ENCODE data around the gene IAPP.
"Not testable (repeated sequence)": the region's sequence is repeated elsewhere in the genome, so short reads cannot be mapped to it uniquely, and the experiment has no call there.

Gene IAPP

GRCh38 chr12:21340403-21340802 is 32.3 kb upstream of the IAPP start:
- H3K27ac ChIP-seq (ENCODE audit: low read depth, low read length), result no peak overlapping the region

GRCh38 chr12:21341769-21342168 is 30.9 kb upstream of the IAPP start:
- Histone ChIP-seq H3K36me3 (ENCODE audit: control insufficient read depth in 5 of 5, insufficient read depth in 5 of 5, low read length in 5 of 5) (no peaks in the 10 kb centered on the region), H3K27me3 (ENCODE audit: control insufficient read depth in 5 of 5, insufficient read depth in 4 of 5, low read length in 5 of 5) (no peaks in the 10 kb centered on the region), H3K4me3 (ENCODE audit: low read depth in 1 of 5, low read length in 5 of 5) (no peak overlapping the region), H3K27ac (ENCODE audit: low read depth, low read length) (no peak overlapping the region), H3K9me3 (ENCODE audit: control insufficient read depth in 5 of 5, low read length in 5 of 5) (no peaks in the 10 kb centered on the region), H3K4me1 (ENCODE audit: control insufficient read depth in 5 of 5, insufficient read depth in 5 of 5, low read length in 5 of 5) (no peaks in the 10 kb centered on the region), H3K9ac (ENCODE audit: low read length in 5 of 5) (no peak overlapping the region)

More at GRCh38 chr12:21340403-21340802, 32.3 kb upstream of the IAPP start:
- Histone ChIP-seq H3K4me1 (ENCODE audit: control insufficient read depth in 5 of 5, insufficient read depth in 5 of 5, low read length in 5 of 5) (no peaks in the 10 kb centered on the region), H3K4me3 (ENCODE audit: low read depth in 1 of 5, low read length in 5 of 5) (no peak overlapping the region), H3K9me3 (ENCODE audit: control insufficient read depth in 5 of 5, low read length in 5 of 5) (no peaks in the 10 kb centered on the region), H3K9ac (ENCODE audit: low read length in 5 of 5) (no peak overlapping the region), H3K27me3 (ENCODE audit: control insufficient read depth in 5 of 5, insufficient read depth in 4 of 5, low read length in 5 of 5) (no peaks in the 10 kb centered on the region), H3K36me3 (ENCODE audit: control insufficient read depth in 5 of 5, insufficient read depth in 5 of 5, low read length in 5 of 5) (no peaks in the 10 kb centered on the region)

- H3K4me3 ChIP-seq (ENCODE audit: low read depth in 1 of 5, low read length in 5 of 5), result no peak overlapping the region
- no peak overlapping the region for H3K27ac ChIP-seq (ENCODE audit: low read depth, low read length)
- H3K27me3 ChIP-seq (ENCODE audit: control insufficient read depth in 5 of 5, insufficient read depth in 4 of 5, low read length in 5 of 5), result no peaks in the 10 kb centered on the region
- no peaks in the 10 kb centered on the region for H3K36me3 ChIP-seq (ENCODE audit: control insufficient read depth in 5 of 5, insufficient read depth in 5 of 5, low read length in 5 of 5)
- H3K4me1 ChIP-seq (ENCODE audit: control insufficient read depth in 5 of 5, insufficient read depth in 5 of 5, low read length in 5 of 5), result no peaks in the 10 kb centered on the region
- H3K9me3 ChIP-seq (ENCODE audit: control insufficient read depth in 5 of 5, low read length in 5 of 5), result no peaks in the 10 kb centered on the region
- no peak overlapping the region for H3K9ac ChIP-seq (ENCODE audit: low read length in 5 of 5)
Observed at GRCh38 chr12:21343636-21344035, 29.1 kb upstream of the IAPP start.

- no peak overlapping the region for H3K4me3 ChIP-seq (ENCODE audit: low read depth in 1 of 5, low read length in 5 of 5)
- no peak overlapping the region for H3K27ac ChIP-seq (ENCODE audit: low read depth, low read length)
- no peaks in the 10 kb centered on the region for H3K4me1 ChIP-seq (ENCODE audit: control insufficient read depth in 5 of 5, insufficient read depth in 5 of 5, low read length in 5 of 5)
- H3K9me3 ChIP-seq (ENCODE audit: control insufficient read depth in 5 of 5, low read length in 5 of 5), result no peaks in the 10 kb centered on the region
- no peaks in the 10 kb centered on the region for H3K27me3 ChIP-seq (ENCODE audit: control insufficient read depth in 5 of 5, insufficient read depth in 4 of 5, low read length in 5 of 5)
- no peak overlapping the region for H3K9ac ChIP-seq (ENCODE audit: low read length in 5 of 5)
- no peaks in the 10 kb centered on the region for H3K36me3 ChIP-seq (ENCODE audit: control insufficient read depth in 5 of 5, insufficient read depth in 5 of 5, low read length in 5 of 5)
Observed at GRCh38 chr12:21346542-21347205, 26.0 kb upstream of the IAPP start.

GRCh38 chr12:21350975-21351374 is 21.7 kb upstream of the IAPP start:
- H3K36me3 ChIP-seq (ENCODE audit: control insufficient read depth in 5 of 5, insufficient read depth in 5 of 5, low read length in 5 of 5), result no peaks in the 10 kb centered on the region
- no peak overlapping the region for H3K9ac ChIP-seq (ENCODE audit: low read length in 5 of 5)
- no peaks in the 10 kb centered on the region for H3K27me3 ChIP-seq (ENCODE audit: control insufficient read depth in 5 of 5, insufficient read depth in 4 of 5, low read length in 5 of 5)
- no peaks in the 10 kb centered on the region for H3K9me3 ChIP-seq (ENCODE audit: control insufficient read depth in 5 of 5, low read length in 5 of 5)
- H3K4me3 ChIP-seq (ENCODE audit: low read depth in 1 of 5, low read length in 5 of 5), result no peak overlapping the region
- no peak overlapping the region for H3K27ac ChIP-seq (ENCODE audit: low read depth, low read length)
- H3K4me1 ChIP-seq (ENCODE audit: control insufficient read depth in 5 of 5, insufficient read depth in 5 of 5, low read length in 5 of 5), result no peaks in the 10 kb centered on the region

- Histone ChIP-seq H3K36me3 (ENCODE audit: control insufficient read depth in 5 of 5, insufficient read depth in 5 of 5, low read length in 5 of 5) (no peaks in the 10 kb centered on the region), H3K27ac (ENCODE audit: low read depth, low read length) (no peak overlapping the region), H3K4me3 (ENCODE audit: low read depth in 1 of 5, low read length in 5 of 5) (no peak overlapping the region), H3K27me3 (ENCODE audit: control insufficient read depth in 5 of 5, insufficient read depth in 4 of 5, low read length in 5 of 5) (no peaks in the 10 kb centered on the region), H3K4me1 (ENCODE audit: control insufficient read depth in 5 of 5, insufficient read depth in 5 of 5, low read length in 5 of 5) (no peaks in the 10 kb centered on the region), H3K9ac (ENCODE audit: low read length in 5 of 5) (no peak overlapping the region), H3K9me3 (ENCODE audit: control insufficient read depth in 5 of 5, low read length in 5 of 5) (no peaks in the 10 kb centered on the region)
Observed at GRCh38 chr12:21353487-21353886, 19.2 kb upstream of the IAPP start.

GRCh38 chr12:21353948-21354347 is 18.8 kb upstream of the IAPP start:
- H3K27me3 ChIP-seq (ENCODE audit: control insufficient read depth in 5 of 5, insufficient read depth in 4 of 5, low read length in 5 of 5), result no peaks in the 10 kb centered on the region
- H3K4me1 ChIP-seq (ENCODE audit: control insufficient read depth in 5 of 5, insufficient read depth in 5 of 5, low read length in 5 of 5), result no peaks in the 10 kb centered on the region
- no peak overlapping the region for H3K9ac ChIP-seq (ENCODE audit: low read length in 5 of 5)
- H3K9me3 ChIP-seq (ENCODE audit: control insufficient read depth in 5 of 5, low read length in 5 of 5), result no peaks in the 10 kb centered on the region
- no peaks in the 10 kb centered on the region for H3K36me3 ChIP-seq (ENCODE audit: control insufficient read depth in 5 of 5, insufficient read depth in 5 of 5, low read length in 5 of 5)
- H3K27ac ChIP-seq (ENCODE audit: low read depth, low read length), result no peak overlapping the region
- H3K4me3 ChIP-seq (ENCODE audit: low read depth in 1 of 5, low read length in 5 of 5), result no peak overlapping the region

GRCh38 chr12:21354641-21355040 is 18.1 kb upstream of the IAPP start:
- Histone ChIP-seq H3K4me1 (ENCODE audit: control insufficient read depth in 5 of 5, insufficient read depth in 5 of 5, low read length in 5 of 5) (no peaks in the 10 kb centered on the region), H3K27ac (ENCODE audit: low read depth, low read length) (no peak overlapping the region), H3K27me3 (ENCODE audit: control insufficient read depth in 5 of 5, insufficient read depth in 4 of 5, low read length in 5 of 5) (no peaks in the 10 kb centered on the region), H3K9me3 (ENCODE audit: control insufficient read depth in 5 of 5, low read length in 5 of 5) (no peaks in the 10 kb centered on the region), H3K36me3 (ENCODE audit: control insufficient read depth in 5 of 5, insufficient read depth in 5 of 5, low read length in 5 of 5) (no peaks in the 10 kb centered on the region), H3K9ac (ENCODE audit: low read length in 5 of 5) (no peak overlapping the region), H3K4me3 (ENCODE audit: low read depth in 1 of 5, low read length in 5 of 5) (no peak overlapping the region)

- H3K4me1 ChIP-seq (ENCODE audit: control insufficient read depth in 5 of 5, insufficient read depth in 5 of 5, low read length in 5 of 5); H3K9ac ChIP-seq (ENCODE audit: low read length in 5 of 5); H3K27ac ChIP-seq (ENCODE audit: low read depth, low read length); H3K9me3 ChIP-seq (ENCODE audit: control insufficient read depth in 5 of 5, low read length in 5 of 5); H3K27me3 ChIP-seq (ENCODE audit: control insufficient read depth in 5 of 5, insufficient read depth in 4 of 5, low read length in 5 of 5); H3K4me3 ChIP-seq (ENCODE audit: low read depth in 1 of 5, low read length in 5 of 5); H3K36me3 ChIP-seq (ENCODE audit: control insufficient read depth in 5 of 5, insufficient read depth in 5 of 5, low read length in 5 of 5): not testable (repeated sequence)
Observed at GRCh38 chr12:21360632-21361031, 12.1 kb upstream of the IAPP start.

- Histone ChIP-seq H3K4me1 (ENCODE audit: control insufficient read depth in 5 of 5, insufficient read depth in 5 of 5, low read length in 5 of 5) (no peaks in the 10 kb centered on the region), H3K27me3 (ENCODE audit: control insufficient read depth in 5 of 5, insufficient read depth in 4 of 5, low read length in 5 of 5) (no peaks in the 10 kb centered on the region), H3K27ac (ENCODE audit: low read depth, low read length) (no peak overlapping the region), H3K9ac (ENCODE audit: low read length in 5 of 5) (no peak overlapping the region), H3K9me3 (ENCODE audit: control insufficient read depth in 5 of 5, low read length in 5 of 5) (no peaks in the 10 kb centered on the region), H3K36me3 (ENCODE audit: control insufficient read depth in 5 of 5, insufficient read depth in 5 of 5, low read length in 5 of 5) (no peaks in the 10 kb centered on the region), H3K4me3 (ENCODE audit: low read depth in 1 of 5, low read length in 5 of 5) (no peak overlapping the region)
Observed at GRCh38 chr12:21369141-21369980, 3.3 kb upstream of the IAPP start.
